ENCODE data around the gene NTSR1.

GRCh38 chr20:62766071-62766450 lies 57.4 kb downstream of the NTSR1 start:
- TF ChIP-seq CTCF (IDR thresholded peaks at IDR 0.05) = no peak
- TF ChIP-seq POLR2A (IDR thresholded peaks at IDR 0.05) = no peak

Data from right lobe of liver (tissue), 4 donors.